Measurements from ENCODE around the gene LRP1B. TPM values are rescaled to one million over a fixed set of nuclear protein-coding genes. Genes with fewer than 3 reads are reported as not detected.

LRP1B gene
- total RNA-seq, 4 donors from 2014 or later, result 3.3 to 11.1 (median 4.6) TPM

DNA sequence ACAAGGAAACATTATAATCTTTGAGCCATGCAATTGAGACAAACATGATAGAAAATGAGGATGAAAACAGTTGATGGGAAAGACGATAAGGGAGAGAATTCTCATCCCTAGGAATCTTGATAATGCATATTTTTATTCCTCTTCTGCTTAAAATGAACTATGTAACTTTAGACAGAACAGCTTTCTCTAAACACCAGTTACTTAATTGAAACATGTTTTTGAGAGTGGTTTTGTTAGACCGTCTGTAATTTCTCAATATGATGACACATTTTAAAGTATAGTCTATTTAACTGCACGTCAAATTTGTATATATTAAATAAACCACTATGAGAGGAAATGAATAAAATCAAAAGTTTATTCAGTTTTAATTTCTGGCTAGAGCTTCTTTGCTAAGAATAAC is 1896.7 kb downstream of the LRP1B start:
- TF ChIP-seq POLR2A (IDR thresholded peaks at IDR 0.05), result no peak
- TF ChIP-seq, protein P1, sequence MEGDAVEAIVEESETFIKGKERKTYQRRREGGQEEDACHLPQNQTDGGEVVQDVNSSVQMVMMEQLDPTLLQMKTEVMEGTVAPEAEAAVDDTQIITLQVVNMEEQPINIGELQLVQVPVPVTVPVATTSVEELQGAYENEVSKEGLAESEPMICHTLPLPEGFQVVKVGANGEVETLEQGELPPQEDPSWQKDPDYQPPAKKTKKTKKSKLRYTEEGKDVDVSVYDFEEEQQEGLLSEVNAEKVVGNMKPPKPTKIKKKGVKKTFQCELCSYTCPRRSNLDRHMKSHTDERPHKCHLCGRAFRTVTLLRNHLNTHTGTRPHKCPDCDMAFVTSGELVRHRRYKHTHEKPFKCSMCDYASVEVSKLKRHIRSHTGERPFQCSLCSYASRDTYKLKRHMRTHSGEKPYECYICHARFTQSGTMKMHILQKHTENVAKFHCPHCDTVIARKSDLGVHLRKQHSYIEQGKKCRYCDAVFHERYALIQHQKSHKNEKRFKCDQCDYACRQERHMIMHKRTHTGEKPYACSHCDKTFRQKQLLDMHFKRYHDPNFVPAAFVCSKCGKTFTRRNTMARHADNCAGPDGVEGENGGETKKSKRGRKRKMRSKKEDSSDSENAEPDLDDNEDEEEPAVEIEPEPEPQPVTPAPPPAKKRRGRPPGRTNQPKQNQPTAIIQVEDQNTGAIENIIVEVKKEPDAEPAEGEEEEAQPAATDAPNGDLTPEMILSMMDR (IDR thresholded peaks at IDR 0.05 in 4 of 5, conservative IDR thresholded peaks at IDR 0.05 in 1 of 5), result no peak
- DNase-seq, result no peak
- no peaks in the 10 kb centered on the region for H3K4me1 ChIP-seq
- no peaks in the 10 kb centered on the region for H3K27me3 ChIP-seq
- no peak overlapping the region for H3K4me3 ChIP-seq
- no peak overlapping the region for H3K27ac ChIP-seq
- ATAC-seq, result no peak
- H3K36me3 ChIP-seq, result no peaks in the 10 kb centered on the region
- in situ Hi-C loops (cut with MboI; ENCODE audit: low sequenced_read_pairs in 4 of 4), result no loop called here
- intact Hi-C loops (cut with DNase I; ENCODE audit: low total_unique reads), result no loop called here
- H3K9me3 ChIP-seq, result no peaks in the 10 kb centered on the region

DNA sequence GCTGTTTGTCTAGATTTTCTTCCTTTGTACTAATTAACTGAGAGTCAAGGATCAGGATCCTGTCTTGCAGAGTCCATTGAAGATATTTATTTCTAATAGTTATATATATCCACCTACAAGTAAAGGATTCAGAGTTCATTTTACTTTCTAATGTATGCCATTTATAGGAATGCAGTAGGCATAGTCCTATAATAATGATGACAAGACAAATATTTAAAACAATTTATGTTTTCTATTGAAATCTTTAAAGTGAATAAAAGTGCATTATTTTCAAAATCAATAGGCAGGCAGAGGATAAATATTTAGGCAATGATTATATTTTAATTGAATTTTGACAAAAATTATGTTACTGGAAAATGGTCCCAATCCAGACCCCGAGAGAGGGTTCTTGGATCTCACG is 1919.9 kb downstream of the LRP1B start:
- Histone ChIP-seq H3K27ac (no peak overlapping the region), H3K4me3 (no peak overlapping the region), H3K36me3 (no peaks in the 10 kb centered on the region), H3K9me3 (no peaks in the 10 kb centered on the region), H3K4me1 (no peaks in the 10 kb centered on the region), H3K27me3 (no peaks in the 10 kb centered on the region)
- in situ Hi-C loops (cut with MboI; ENCODE audit: low sequenced_read_pairs in 4 of 4), result no loop called here
- no peak for ATAC-seq
- TF ChIP-seq, protein P1 (IDR thresholded peaks at IDR 0.05 in 4 of 5, conservative IDR thresholded peaks at IDR 0.05 in 1 of 5), result no peak
- TF ChIP-seq POLR2A (IDR thresholded peaks at IDR 0.05), result no peak
- DNase-seq, result no peak
- intact Hi-C loops (cut with DNase I; ENCODE audit: low total_unique reads), result no loop called here

DNA sequence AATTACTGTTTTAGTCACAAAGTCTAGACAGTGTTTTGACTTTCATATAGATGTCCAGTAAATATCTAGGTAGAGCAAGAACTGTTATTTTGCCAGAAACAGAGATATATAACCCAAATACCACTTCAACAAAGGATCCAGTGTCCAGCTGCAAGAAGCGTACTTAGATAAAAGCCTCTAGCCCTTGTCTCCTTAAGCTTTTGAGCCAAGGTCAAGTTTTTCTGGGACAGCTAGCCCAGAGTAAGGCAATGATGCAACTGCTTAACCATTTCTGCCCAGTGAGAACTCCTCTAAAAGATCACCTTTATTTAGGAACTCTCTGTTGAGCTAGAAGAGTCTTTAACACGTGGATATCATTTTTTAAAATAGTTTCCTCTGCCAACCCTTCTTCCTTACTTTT is 1925.7 kb downstream of the LRP1B start:
- H3K4me3 ChIP-seq, result no peak overlapping the region
- intact Hi-C loops (cut with DNase I; ENCODE audit: low total_unique reads), result no loop called here
- ATAC-seq, result no peak
- no peak for DNase-seq
- H3K27me3 ChIP-seq, result no peaks in the 10 kb centered on the region
- in situ Hi-C loops (cut with MboI; ENCODE audit: low sequenced_read_pairs in 4 of 4), result no loop called here
- TF ChIP-seq, protein P1 (IDR thresholded peaks at IDR 0.05 in 4 of 5, conservative IDR thresholded peaks at IDR 0.05 in 1 of 5), result no peak
- no peak for TF ChIP-seq POLR2A (IDR thresholded peaks at IDR 0.05)
- H3K4me1 ChIP-seq, result no peaks in the 10 kb centered on the region
- no peaks in the 10 kb centered on the region for H3K9me3 ChIP-seq
- no peak overlapping the region for H3K27ac ChIP-seq
- no peaks in the 10 kb centered on the region for H3K36me3 ChIP-seq

DNA sequence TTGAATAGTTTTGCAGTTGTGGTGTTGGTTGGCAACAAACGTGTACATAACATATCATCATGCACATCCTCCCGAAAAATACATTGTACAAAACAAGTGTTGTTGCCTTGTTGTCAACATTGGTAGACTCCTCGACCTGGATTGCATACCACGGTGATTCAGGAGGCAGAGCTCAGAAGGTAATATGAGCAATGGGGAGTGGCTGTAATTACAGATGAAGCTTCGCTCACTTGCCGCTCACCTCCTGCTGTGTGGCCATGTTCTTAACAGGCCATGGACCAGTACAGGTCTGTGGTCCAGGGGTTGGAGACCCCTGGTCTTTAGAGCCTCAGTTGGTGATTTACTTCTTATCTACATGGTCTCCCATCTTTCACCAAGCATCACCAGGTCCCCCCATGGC is 1927.5 kb downstream of the LRP1B start:
- DNase-seq (no peak), ATAC-seq (no peak)
- in situ Hi-C loops (cut with MboI; ENCODE audit: low sequenced_read_pairs in 4 of 4) (no loop called here), intact Hi-C loops (cut with DNase I; ENCODE audit: low total_unique reads) (no loop called here)
- Histone ChIP-seq H3K4me1 (no peaks in the 10 kb centered on the region), H3K36me3 (no peaks in the 10 kb centered on the region), H3K27me3 (no peaks in the 10 kb centered on the region), H3K9me3 (no peaks in the 10 kb centered on the region), H3K4me3 (no peak overlapping the region), H3K27ac (no peak overlapping the region)
- TF ChIP-seq, protein P1 (IDR thresholded peaks at IDR 0.05 in 4 of 5, conservative IDR thresholded peaks at IDR 0.05 in 1 of 5), result no peak

DNA sequence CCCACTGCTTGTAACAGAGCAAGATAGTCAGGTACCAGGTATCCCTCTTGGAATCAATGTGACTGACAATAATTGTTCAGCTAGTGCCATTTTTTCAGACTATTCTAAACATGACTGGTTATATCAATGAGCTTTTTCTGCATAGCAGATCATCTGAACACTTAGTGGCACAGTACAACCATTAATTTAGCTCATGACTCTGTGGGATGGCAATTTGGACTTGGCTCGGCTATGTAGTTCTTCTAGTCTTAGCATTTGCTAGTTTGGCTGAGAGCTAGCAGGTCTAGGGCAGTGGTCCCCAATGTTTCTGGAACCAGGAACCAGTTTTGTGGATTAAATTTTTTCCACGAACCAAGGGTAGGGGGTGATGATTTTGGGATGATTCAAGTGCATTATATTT is 1929.2 kb downstream of the LRP1B start:
- H3K9me3 ChIP-seq, result no peaks in the 10 kb centered on the region
- TF ChIP-seq POLR2A (IDR thresholded peaks at IDR 0.05), result no peak
- TF ChIP-seq, protein P1 (IDR thresholded peaks at IDR 0.05 in 4 of 5, conservative IDR thresholded peaks at IDR 0.05 in 1 of 5), result no peak
- H3K4me3 ChIP-seq, result no peak overlapping the region
- no peak for ATAC-seq
- no peaks in the 10 kb centered on the region for H3K27me3 ChIP-seq
- no peak overlapping the region for H3K27ac ChIP-seq
- intact Hi-C loops (cut with DNase I; ENCODE audit: low total_unique reads) (no loop called here), in situ Hi-C loops (cut with MboI; ENCODE audit: low sequenced_read_pairs in 4 of 4) (no loop called here)
- no peak for DNase-seq
- no peaks in the 10 kb centered on the region for H3K4me1 ChIP-seq
- no peaks in the 10 kb centered on the region for H3K36me3 ChIP-seq
